GM21390 (cell line): ENCODE measurements around the gene NKAP.
"Not testable (repeated sequence)": the region's sequence is repeated elsewhere in the genome, so short reads cannot be mapped to it uniquely, and the experiment has no call there.

Experiments used
- ATAC-seq: cut with Tn5 transposase; IDR thresholded peaks from one replicate; pipeline ENCODE4 v1.9.1; 2021; ENCODE audit not compliant: unreplicated experiment

Gene NKAP

DNA sequence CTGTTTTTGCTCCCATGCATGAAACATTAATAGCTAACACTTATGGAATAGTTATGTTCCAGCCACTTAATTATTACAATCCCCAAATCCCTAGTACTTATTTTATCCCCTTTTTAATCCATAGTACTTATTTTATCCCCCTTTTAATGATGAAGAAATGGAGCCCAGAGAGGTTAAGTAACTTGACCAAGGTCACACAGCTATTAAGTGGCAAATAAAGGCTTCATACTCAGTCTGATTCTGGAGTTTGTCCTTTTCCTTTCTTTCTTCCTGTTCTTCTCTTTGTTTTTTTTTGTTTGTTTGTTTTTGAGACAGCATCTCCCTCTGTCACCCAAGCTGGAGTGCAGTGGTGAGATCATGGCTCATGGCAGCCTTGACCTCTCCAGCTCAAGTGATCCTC is 2.2 kb downstream of the NKAP start:
- ATAC-seq: no peak

DNA sequence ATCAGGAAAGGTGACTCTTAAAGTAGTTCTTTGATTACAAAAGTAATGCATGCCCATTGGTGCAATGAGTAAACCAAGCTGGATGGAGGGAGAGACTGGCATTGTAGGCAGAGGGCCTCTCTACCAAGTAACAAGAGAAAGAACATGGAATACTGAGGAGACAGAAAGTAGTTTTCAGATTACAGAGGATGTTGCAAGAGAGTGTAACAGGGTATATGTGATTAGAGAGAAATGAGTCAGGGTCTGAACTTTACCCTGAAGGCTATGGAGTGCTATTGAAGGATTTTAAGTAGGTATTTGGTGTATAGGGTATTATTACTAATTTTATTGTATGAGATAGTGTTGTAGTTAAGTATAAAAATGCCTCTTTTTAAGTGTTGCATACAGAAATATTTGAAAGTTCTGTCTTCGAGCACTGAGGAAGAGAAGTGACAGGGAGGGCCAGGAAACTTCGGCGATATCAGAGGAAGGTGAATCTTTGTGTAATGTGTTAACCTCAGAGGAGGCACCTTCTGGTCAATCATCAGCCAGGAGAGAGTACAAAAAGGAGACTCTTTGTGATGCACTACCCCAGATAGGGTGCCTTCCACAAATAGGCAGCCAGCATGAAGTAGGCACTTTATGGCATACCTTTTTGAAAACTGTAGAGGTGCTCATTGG is 8.2 kb downstream of the NKAP start:
- no peak for ATAC-seq

DNA sequence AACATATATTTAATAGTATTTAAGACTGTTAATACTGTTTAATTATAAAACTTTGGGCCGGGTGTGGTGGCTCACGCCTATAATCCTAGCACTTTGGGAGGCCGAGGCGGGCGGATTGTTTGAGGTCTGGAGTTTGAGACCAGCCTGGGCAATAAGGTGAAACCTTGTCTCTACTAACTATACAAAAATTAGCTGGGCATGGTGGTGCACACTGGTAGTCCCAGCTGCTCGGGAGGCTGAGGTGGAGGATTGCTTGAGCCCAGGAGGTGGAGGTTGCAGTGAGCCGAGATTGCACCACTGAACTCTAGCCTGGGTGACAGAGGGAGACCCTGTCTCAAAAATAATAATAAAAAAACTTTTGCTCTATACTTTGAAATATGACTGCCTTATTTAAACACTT is 21.2 kb downstream of the NKAP start:
- not testable (repeated sequence) for ATAC-seq

DNA sequence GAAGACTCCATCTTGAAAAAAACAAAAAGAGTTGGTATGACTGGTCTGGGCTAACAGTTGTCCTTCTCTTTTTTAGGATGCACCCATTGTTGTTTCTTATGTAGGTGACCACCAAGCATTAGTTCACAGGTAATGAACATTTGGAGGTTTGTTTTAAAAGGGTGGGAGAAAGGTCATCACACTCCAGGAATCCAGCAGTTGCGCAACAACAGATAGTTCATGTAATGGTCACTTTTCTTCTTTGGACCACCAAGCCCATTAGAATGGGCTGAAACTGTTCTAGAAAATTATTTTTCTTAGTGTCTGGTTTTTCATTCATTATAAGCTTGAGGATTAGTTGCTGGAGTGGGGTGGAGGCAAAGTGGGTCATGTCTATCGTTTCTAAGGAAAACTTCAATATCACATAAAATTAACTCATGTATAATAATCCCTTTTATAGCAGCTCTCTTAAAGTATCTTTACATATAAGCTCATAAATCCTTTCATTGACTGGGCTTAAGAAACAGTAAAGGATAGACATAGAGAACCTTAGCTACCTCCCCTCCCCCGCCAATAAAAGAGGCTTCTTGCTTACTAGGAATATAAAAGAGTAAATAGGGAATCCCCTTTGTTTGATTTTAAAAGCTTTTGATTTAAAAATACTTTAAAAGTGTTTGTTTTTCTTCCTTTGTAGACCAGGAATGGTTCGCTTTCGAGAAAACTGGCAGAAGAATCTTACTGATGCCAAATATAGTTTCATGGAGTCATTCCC is 23.5 kb downstream of the NKAP start:
- ATAC-seq: no peak

DNA sequence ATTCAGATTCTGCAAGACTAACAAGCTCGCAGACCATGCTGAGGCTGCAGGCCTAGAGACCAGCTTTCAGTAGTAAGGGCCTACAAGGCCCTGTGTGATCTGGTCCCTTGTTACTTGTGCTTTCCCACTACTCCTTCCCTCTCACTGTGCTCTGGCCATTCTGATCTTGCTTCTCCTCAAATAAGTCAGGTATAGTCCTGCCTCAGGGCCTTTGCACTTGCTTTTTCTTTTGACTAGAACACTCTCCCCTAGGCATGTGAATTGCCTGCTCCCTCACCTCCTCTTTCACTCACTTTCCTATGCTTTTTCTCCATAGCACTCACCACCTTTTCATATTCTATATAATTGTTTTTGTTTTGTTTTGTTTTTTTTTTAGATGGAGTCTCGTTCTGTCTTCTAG is 25.7 kb downstream of the NKAP start:
- no peak for ATAC-seq

DNA sequence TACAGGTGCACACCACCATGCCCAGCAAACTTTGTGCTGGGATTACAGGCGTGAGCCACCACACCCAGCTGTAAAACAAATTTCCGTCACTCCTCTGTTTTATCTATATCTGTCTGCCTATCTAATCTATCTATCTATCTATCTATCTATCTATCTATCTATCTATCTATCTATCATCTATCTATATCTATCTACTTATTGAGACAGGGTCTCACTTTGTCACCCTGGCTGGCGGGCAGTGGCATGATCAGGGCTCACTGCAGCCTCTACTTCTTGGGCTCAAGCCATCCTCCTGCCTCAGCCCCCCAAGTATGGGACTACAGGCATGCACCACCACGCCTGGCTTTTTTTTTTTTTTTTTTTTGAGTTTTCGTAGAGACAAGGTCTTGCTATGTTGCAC is 27.2 kb downstream of the NKAP start:
- no peak for ATAC-seq

DNA sequence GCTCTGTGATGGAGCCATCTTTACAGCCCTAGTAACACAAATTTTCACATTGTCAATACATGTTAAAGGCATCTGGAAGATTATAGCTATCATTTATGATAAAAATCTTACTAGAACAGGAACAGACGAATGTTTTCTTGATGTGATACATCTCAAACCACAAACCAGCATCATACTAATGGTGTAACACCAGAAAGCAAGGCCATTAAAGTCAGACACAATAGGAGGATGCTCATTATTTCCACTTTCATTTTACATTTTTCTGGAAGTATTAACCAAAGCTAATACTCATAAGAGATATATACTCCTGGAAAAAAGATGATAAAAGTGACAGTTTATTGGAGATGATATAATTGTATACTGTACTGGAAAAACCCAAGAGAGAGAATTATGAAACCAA is 42.6 kb downstream of the NKAP start:
- ATAC-seq: no peak

DNA sequence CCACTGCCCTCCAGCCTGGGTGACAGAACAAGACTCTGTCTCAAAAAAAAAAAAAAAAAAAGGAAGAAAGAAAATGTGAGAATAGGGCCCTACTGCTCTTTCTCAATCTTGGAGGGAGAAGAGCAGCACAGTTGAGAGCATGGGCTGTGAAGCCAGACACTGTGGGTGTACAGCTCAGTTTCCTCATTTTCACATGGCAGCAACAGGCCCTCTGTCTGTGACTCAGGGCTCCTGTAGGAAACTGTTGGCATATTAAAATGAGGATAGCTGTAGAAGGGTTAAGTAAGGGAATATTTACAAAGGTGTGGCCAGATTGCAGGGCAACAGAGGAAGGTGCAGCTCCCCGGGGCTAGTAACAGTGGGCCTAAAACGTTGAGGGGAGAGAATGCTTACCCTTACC is 44.4 kb downstream of the NKAP start:
- no peak for ATAC-seq

DNA sequence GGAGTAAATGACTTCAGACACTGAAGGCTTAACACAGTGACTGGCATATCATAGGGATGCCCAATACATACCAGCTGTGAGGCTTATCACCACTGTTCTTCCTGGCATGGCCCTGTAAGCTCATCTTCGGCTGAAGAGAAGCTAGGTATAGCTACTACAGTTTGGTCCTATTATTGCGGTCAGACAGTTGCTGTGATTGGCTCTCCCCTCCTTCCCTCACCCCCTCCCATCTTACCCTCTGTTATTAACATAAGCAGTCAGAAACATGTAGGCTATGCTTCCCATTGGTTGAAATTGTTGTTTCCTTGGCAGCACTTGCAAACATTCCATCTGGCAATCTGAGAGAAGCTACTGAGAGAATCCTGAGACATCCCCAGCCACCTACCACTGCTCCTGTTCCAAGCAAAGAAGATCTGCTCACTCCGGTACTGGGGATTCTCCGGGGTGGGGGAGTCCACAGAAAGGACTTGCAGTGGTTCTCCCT is 47.7 kb downstream of the NKAP start, which contains the start of gene AKAP14:
Gene AKAP14, plus strand, starts transcription at position 51 of the 484 bp plus-strand sequence. CDS start 7,331 bp downstream, outside the sequence.
- ATAC-seq: no peak

DNA sequence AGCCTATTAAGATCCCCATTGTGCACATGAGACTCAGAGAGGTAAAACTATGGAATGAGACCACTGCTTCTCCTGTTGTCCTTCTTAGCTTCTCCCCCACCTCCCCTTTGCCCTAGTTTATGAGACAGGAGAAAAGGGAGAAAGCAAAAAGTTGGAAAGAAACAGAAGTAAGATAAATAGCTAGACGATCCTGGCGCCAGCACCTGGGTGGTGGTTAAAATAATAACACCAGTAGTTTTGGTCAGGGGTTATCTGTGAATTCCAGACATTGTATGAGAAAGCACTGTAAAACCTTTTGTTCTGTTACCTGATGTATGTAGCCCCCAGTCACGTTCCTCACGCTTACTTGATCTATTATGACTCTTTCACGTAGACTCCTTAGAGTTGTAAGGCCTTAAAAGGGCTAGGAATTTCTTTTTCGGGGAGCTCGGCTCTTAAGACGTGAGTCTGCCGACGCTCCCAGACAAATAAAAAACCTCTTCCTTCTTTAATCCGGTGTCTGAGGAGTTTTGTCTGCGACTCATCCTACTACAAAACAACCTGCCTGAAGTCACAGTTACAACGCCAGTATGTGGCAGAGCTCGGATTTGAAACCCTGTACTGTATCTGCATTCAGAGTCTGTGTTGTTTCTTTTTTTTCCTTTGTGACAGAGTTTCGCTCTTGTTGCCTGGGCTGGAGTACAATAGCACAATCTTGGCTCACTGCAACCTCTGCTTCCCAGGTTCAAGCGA is 51.4 kb downstream of the NKAP start:
- ATAC-seq: not testable (repeated sequence)

DNA sequence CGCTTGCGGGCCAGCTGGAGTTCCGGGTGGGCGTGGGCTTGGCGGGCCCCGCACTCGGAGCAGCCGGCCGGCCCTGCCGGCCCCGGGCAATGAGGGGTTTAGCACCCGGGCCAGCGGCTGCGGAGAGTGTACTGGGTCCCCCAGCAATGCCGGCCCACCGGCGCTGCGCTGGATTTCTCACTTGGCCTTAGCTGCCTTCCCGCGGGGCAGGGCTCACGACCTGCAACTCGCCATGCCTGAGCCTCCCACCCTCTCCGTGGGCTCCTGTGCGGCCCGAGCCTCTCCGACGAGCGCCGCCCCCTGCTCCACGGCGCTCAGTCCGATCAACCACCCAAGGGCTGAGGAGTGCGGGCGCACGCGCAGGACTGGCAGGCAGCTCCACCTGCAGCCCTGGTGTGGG is 52.9 kb downstream of the NKAP start:
- ATAC-seq: not testable (repeated sequence)

DNA sequence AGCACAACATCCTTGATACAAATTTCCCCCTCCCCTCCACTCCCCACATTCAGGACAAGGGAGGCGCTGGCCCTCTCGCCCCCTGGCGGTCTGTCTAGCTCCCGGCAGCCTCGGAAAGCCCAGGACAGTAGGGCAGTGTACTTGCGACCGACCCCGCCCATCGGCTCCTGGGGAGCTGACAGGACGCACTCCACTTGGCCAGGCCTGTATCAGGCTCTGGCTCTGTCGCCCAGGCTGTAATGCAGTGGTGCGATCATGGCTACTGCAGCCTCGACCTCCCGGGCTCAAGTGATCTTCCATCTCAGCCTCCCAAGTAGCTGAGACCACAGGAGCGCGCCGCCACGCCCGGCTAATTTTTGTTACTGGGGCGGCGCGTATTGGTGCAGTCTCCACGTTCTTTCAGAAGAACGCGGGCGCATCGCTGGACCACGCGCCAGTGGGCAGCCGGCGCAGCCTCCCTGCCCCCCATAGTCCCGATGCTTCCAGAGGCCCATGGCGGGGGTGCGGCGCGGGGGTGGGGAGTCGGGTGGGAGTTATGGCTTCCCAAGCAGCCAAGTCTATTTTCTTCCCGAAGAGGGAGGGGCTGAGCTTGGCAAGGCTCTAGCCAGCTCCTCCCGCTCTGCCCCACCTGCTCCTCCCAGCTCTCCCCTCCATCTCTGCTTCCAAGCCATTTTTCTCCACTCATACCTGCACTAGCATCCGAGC is 55.7 kb downstream of the NKAP start:
- ATAC-seq: no peak

DNA sequence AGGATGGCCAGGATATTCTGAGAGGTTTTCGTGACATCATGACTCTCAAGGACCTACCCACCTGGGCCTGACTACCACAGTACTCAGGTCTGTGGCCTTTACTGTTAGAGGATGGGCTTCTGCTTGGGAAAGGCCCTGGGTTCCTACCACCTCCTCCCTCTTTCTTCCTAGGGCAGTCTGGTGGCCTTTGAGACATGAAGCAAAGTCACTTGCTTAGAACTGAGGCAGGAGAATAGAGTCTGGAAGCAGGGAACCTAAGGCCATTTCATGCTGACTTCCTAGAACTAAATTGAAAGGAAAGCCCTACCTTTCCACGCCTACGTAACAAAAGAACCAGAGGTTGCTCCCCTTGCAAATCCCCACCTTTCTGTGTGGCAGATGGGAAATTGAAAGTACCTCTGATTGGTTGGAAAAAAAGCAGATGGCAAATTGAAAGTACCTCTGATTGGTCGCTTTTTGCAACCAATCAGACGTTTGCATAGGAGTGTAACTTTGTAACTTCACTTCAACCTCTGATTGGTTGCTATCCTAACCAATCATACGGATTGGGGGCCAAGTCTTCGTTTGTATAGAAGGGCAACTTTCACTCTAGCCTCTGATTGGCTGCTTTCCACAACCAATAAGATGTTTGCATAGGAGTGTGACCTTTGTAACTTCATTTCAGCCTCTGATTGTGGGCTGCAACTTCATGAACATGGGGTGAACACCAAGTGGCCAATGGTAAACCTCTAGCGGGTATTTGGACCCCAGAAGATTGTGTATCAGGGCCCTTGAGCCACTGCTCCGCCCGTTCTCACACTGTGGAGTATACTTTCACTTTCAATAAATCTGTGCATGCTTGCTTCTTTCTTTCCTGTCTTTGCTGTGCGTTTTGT is 57.8 kb downstream of the NKAP start:
- no peak for ATAC-seq

DNA sequence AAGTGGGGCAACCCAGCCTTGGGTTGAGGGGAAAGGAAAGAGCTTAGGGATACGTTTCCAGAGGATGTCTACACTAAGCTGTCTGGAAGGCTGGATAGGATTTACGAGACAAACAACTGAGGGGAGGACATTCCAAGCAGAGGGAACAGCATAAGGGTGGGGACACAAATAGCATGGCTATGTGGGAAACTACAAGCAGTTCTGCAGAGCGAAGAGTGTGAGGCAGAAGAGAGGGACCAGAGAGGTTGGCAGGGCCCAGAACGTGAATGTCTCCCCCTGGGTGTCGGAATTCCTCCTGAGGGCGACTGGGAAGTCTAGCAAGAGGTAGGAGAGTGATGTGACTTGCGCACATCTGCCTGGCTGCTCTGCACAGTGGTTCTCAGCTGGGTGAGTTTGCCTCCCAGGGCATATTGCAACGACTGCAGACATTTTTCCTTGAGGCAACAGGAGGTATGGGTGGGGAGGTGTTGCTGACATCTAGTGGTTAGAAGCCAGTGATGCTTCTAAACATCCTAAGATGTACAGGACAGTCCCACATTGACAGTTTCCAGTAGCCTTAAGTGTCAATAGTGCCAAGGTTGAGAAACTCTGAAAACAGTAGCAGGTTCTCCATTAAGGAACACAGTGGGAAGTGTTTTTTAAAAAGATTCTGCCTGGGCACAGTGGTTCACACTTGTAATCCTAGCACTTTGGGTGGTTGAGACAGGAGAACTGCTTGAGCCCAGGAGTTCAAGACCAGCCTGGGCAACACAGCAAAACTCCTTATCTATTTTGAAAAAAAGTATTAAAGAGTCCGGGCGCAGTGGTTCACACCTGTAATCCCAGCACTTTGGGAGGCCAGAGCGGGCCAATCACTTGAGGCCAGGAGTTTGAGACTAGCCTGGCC is 62.8 kb downstream of the NKAP start:
- peak; percentile 74 for ATAC-seq

DNA sequence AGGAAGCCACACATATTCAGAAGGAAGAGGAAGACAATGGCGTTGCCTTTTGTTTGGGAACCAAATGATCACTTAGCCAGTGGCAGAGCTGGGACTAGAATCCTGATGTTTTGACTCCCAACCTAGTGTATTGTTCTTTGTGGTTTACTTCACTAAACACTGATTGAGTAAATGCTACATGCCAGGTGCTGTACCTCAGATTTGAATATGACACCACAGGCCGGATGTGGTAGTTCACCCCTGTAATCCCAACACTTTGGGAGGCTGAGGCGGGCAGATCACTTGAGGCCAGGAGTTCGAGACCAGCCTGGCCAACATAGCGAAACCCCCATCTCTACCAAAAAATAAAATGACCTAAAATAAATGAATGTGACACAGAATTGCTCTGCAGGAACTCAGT is 63.5 kb downstream of the NKAP start:
- ATAC-seq: no peak

DNA sequence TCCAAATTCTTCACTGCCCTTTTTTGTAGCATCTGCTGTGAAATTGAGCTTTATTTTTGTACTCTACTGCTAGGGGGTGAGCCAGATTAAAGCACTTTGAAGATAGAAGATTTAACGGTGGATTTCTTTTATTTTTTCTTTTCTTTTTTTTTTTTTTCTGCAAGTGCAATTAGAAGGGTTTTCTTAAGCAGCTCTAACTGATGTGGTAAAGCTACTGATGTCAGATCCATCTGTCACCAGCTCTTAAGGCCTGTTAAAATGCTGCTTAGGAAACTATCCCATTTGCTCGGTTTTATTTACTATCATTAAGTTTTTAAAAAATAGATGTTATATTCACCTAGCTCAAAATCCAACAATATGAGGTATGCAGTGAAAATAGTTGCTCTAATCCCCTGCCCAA is 64.8 kb downstream of the NKAP start:
- no peak for ATAC-seq

DNA sequence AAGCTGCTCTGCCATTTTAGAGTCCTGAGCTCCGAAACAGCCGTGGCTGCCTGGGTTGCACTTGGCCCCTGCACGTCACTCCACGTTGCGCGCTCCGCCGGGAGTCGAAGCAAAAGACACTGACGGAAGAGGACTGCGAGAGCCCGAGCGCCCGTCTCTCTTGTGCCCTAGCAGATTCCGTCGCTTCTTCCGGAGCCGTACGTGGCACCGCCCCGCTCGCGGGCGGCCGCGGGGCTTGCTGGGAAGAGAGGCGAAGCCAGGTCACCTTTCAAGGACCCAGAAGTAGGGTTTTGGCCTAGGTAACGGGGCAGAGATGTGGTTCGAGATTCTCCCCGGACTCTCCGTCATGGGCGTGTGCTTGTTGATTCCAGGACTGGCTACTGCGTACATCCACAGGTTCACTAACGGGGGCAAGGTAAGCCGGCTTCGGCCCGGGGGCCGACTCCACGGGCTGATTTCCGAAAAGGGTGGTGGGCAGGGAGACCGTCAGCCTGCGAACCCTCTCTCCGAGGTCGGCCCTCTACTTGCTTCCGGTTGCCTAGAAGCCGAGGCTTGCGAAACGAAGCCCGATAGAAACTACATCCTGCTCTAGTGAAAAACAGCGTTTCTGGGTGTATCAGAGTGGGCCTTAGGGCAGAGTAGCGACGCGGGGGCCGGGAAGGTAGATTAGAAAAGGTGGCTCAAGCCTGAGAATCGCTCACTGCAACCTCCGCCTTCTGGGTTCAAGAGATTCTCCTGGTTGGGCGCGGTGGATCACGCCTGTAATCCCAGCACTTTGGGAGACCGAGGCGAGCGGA is 71.8 kb downstream of the NKAP start, which contains the start of the genes NDUFA1 and RNF113A:
Gene NDUFA1, plus strand, starts transcription at position 234 of the 797 bp plus-strand sequence. Its CDS starts 80 bp downstream, at position 314.
Gene RNF113A, minus strand, starts transcription at position 135 of the 797 bp plus-strand sequence. Its CDS starts 120 bp downstream, at position 15.
- ATAC-seq: peak; percentile 92

DNA sequence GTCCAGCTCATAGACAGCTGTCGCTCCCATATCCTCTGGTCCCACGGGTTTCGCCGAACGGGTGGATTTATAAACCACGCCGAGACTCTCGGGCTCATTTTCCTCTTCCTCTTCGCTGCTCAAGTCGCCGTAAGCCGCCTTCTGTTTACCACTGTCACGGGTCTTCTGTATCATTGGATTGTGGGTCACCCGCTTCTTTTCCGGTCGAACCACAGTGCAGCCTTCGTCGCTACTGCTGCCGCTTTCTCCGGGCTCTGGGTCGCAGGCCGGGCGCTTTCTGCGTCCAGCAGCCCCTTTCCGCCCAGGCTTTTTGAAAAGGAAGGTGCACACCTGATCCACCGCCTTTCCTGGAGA is 72.3 kb downstream of the NKAP start:
- peak; percentile 35 for ATAC-seq
